Measurements from ENCODE around the gene EFHC1. TPM values are rescaled to one million over a fixed set of nuclear protein-coding genes. Genes with fewer than 3 reads are reported as not detected.

Gene EFHC1, protein sequence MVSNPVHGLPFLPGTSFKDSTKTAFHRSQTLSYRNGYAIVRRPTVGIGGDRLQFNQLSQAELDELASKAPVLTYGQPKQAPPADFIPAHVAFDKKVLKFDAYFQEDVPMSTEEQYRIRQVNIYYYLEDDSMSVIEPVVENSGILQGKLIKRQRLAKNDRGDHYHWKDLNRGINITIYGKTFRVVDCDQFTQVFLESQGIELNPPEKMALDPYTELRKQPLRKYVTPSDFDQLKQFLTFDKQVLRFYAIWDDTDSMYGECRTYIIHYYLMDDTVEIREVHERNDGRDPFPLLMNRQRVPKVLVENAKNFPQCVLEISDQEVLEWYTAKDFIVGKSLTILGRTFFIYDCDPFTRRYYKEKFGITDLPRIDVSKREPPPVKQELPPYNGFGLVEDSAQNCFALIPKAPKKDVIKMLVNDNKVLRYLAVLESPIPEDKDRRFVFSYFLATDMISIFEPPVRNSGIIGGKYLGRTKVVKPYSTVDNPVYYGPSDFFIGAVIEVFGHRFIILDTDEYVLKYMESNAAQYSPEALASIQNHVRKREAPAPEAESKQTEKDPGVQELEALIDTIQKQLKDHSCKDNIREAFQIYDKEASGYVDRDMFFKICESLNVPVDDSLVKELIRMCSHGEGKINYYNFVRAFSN
- total RNA-seq (1 to 10 TPM; 3.4 to 4.8 TPM), total RNA-seq (1.2 to 22.6 (median 7.7) reads per million in 172 experiments)
- polyA plus RNA-seq (2013, experiment 1 of 2), result 3.8 TPM
- 5.7 TPM for polyA plus RNA-seq (2013, experiment 2 of 2)

- Histone ChIP-seq H3K4me3 (ENCODE audit: low read length) (peak within 1 kb of the TSS; percentile 80), H3K9me3 (ENCODE audit: control insufficient read depth in 1 of 2, insufficient read depth in 1 of 2, low read length in 2 of 2) (no peaks in the 10 kb centered on the region), H3K27ac (ENCODE audit: low read depth in 1 of 2, low read length in 2 of 2) (peak within 1 kb of the TSS; percentile 33 to 57), H3K36me3 (ENCODE audit: insufficient read depth, low read length) (no peaks in the 10 kb centered on the region), H3K4me1 (ENCODE audit: insufficient read depth, low read length) (peaks cover 23% of the 10 kb centered on the region), H3K27me3 (ENCODE audit: control insufficient read depth in 1 of 2, insufficient read depth in 2 of 2, low read length in 2 of 2) (no peaks in the 10 kb centered on the region)
- ChIA-PET POLR2A (interaction anchor here (0.6 to 3.1 kb wide), 10 partner anchors 20 to 157 kb away, joined by 3 to 18 read pairs (median 5); partner anchors contain the start of genes MCM3, PAQR8 and TRAM2), CTCF (interaction anchor here (1.0 to 2.7 kb wide), 4 partner anchors 12 to 156 kb away, joined by 5 to 14 read pairs (median 7); partner anchors contain the start of genes MCM3 and TRAM2)
- TF ChIP-seq CTCF (IDR thresholded peaks at IDR 0.05), result no peak
- ATAC-seq (ENCODE audit: poor library complexity) (peak; percentile 88), DNase-seq (peak; percentile 95 to 99 (median 97))
- Mint-ChIP-seq H3K4me3 (no peak within 1 kb of the TSS), H3K9me3 (no peaks in the 10 kb centered on the region), H3K27me3 (no peaks in the 10 kb centered on the region), H3K36me3 (ENCODE audit: low read depth) (no peaks in the 10 kb centered on the region), H3K27ac (no peak within 1 kb of the TSS), H3K4me1 (ENCODE audit: low read depth) (peaks cover 19% of the 10 kb centered on the region)
- intact Hi-C loops (cut with DNase I, micrococcal nuclease), result loop anchor here (1.0 to 10.0 kb wide), 10 partner anchors 97 to 1375 kb away; partner anchors contain the start of genes GCLC (in 1 of the 2), LRRC1 (in 1 of the 2), MCM3 (in 1 of the 2) and TRAM2 (in 1 of the 2)
Observed at GRCh38 chr6:52419809-52420667, at the start of gene EFHC1. TSS of gene EFHC1 (plus strand) at chr6:52420342. CDS start at chr6:52420411, 69 bp downstream.

GRCh38 chr6:52371656-52372191, 48.4 kb upstream of the EFHC1 start:
- H3K27ac ChIP-seq (ENCODE audit: low read depth in 1 of 2, low read length in 2 of 2), result no peak overlapping the region
- intact Hi-C loops (cut with DNase I, micrococcal nuclease), result no loop called here
- no peak overlapping the region for H3K4me3 ChIP-seq (ENCODE audit: low read length)
- ATAC-seq (ENCODE audit: poor library complexity) (no peak), DNase-seq (no peak)
- H3K36me3 ChIP-seq (ENCODE audit: insufficient read depth, low read length), result peaks cover 60% of the 10 kb centered on the region
- H3K4me3 Mint-ChIP-seq, result no peak overlapping the region
- H3K27me3 Mint-ChIP-seq, result no peaks in the 10 kb centered on the region
- H3K9me3 Mint-ChIP-seq, result peaks cover 7% of the 10 kb centered on the region
- CTCF ChIA-PET, result interaction anchor here (0.6 to 1.5 kb wide), 3 partner anchors 8 to 109 kb away, joined by 3 to 5 read pairs (median 4); no protein-coding TSS in a partner anchor
- peaks cover 88% of the 10 kb centered on the region for H3K4me1 Mint-ChIP-seq (ENCODE audit: low read depth)
- peak overlapping the region; percentile 67 for H3K27ac Mint-ChIP-seq
- H3K9me3 ChIP-seq (ENCODE audit: control insufficient read depth in 1 of 2, insufficient read depth in 1 of 2, low read length in 2 of 2), result no peaks in the 10 kb centered on the region
- no peak for TF ChIP-seq CTCF (IDR thresholded peaks at IDR 0.05)
- H3K36me3 Mint-ChIP-seq (ENCODE audit: low read depth), result peaks cover 65% of the 10 kb centered on the region
- peaks cover 31% of the 10 kb centered on the region for H3K4me1 ChIP-seq (ENCODE audit: insufficient read depth, low read length)
- POLR2A ChIA-PET, result interaction anchor here (1.5 to 9.0 kb wide), 3 partner anchors 9 to 82 kb away, joined by 4 to 83 read pairs (median 14); partner anchors contain the start of gene PAQR8
- no peaks in the 10 kb centered on the region for H3K27me3 ChIP-seq (ENCODE audit: control insufficient read depth in 1 of 2, insufficient read depth in 2 of 2, low read length in 2 of 2)
